WTC11 (cell line): ENCODE results near the gene NR3C2. TPM values are rescaled to one million over a fixed set of nuclear protein-coding genes. Genes with fewer than 3 reads are reported as not detected.

ENCODE experiments used
- ATAC-seq: fragments of 200-7000 bp; cut with Tn5 transposase; 2 replicates; pipeline ENCODE4 v1.10.0; 2021; ENCODE audit warnings: mild to moderate bottlenecking, moderate library complexity
- CTCF ChIA-PET: fragments of 300-600 bp; sonication (Branson Sonifier 250); formaldehyde crosslinking; loops from one replicate; lab custom pipeline; 2021; ENCODE audit warnings: antibody characterized with exemption; lab: Charles Lee
- POLR2A ChIA-PET: fragments of 350-600 bp; sonication (Branson Sonifier 250); formaldehyde crosslinking; loops from one replicate; lab custom pipeline; 2021; ENCODE audit warnings: antibody characterized with exemption; lab: Charles Lee
- DNase-seq: peaks from one replicate; pipeline ENCODE4 v3.0.0; 2021; ENCODE audit warnings: low spot score
- H3K27ac Mint-ChIP-seq: 2 replicates; pipeline ENCODE4 v1.8.0; 2021; ENCODE audit warnings: mixed read lengths
- H3K27me3 Mint-ChIP-seq: 2 replicates; pipeline ENCODE4 v1.8.0; 2021; ENCODE audit warnings: low read depth, mild to moderate bottlenecking, moderate library complexity, mixed read lengths
- H3K36me3 Mint-ChIP-seq: 2 replicates; pipeline ENCODE4 v1.8.0; 2021; ENCODE audit warnings: mixed read lengths
- H3K4me1 Mint-ChIP-seq: 2 replicates; pipeline ENCODE4 v1.8.0; 2022; ENCODE audit warnings: mixed read lengths
- H3K4me3 Mint-ChIP-seq: 2 replicates; pipeline ENCODE4 v1.8.0; 2021; ENCODE audit warnings: mild to moderate bottlenecking, moderate library complexity, mixed read lengths
- H3K9me3 Mint-ChIP-seq: 2 replicates; pipeline ENCODE4 v1.8.0; 2021; ENCODE audit warnings: mixed read lengths
- E2F5 ChIP-seq: sonication (generic); formaldehyde crosslinking; IDR thresholded peaks from 2 replicates; pipeline ENCODE4 v1.8.1; 2022; ENCODE audit warnings: mild to moderate bottlenecking, moderate library complexity, missing genetic modification reagents
- ELF4 ChIP-seq: sonication (generic); formaldehyde crosslinking; IDR thresholded peaks from 2 replicates; pipeline ENCODE4 v1.8.1; 2022; ENCODE audit warnings: low read depth, mild to moderate bottlenecking, moderate library complexity, missing genetic modification reagents
- ERG ChIP-seq: fragments of 250-450 bp; sonication (Bioruptor Pico); IDR thresholded peaks from 2 replicates; pipeline ENCODE4 v1.8.0; 2021; ENCODE audit warnings: mild to moderate bottlenecking
- ETV6 ChIP-seq: sonication (generic); formaldehyde crosslinking; IDR thresholded peaks from 2 replicates; pipeline ENCODE4 v1.8.1; 2022; ENCODE audit warnings: mild to moderate bottlenecking, missing genetic modification reagents
- GABPB1 ChIP-seq: sonication (generic); formaldehyde crosslinking; IDR thresholded peaks from 2 replicates; pipeline ENCODE4 v1.8.1; 2023; ENCODE audit warnings: mild to moderate bottlenecking, missing genetic modification reagents
- NFYB ChIP-seq: sonication (generic); formaldehyde crosslinking; conservative IDR thresholded peaks from 2 replicates; pipeline ENCODE4 v1.8.0; 2022; ENCODE audit warnings: low read depth, missing genetic modification reagents
- PRRX2 ChIP-seq: fragments of 250-450 bp; sonication (Bioruptor Pico); IDR thresholded peaks from 2 replicates; pipeline ENCODE4 v1.8.0; 2021; ENCODE audit warnings: mild to moderate bottlenecking
- SMAD3 ChIP-seq: sonication (generic); formaldehyde crosslinking; IDR thresholded peaks from 2 replicates; pipeline ENCODE4 v1.8.0; 2022; ENCODE audit warnings: missing genetic modification reagents, mild to moderate bottlenecking, borderline replicate concordance
- SMAD4 ChIP-seq: sonication (generic); formaldehyde crosslinking; IDR thresholded peaks from 2 replicates; pipeline ENCODE4 v1.8.0; 2022; ENCODE audit warnings: mild to moderate bottlenecking, missing genetic modification reagents
- TEAD4 ChIP-seq: sonication (generic); formaldehyde crosslinking; IDR thresholded peaks from 2 replicates; pipeline ENCODE4 v1.8.0; 2022; ENCODE audit warnings: mild to moderate bottlenecking, missing genetic modification reagents
- ZNF219 ChIP-seq: sonication (generic); formaldehyde crosslinking; IDR thresholded peaks from 2 replicates; pipeline ENCODE4 v1.8.0; 2023; ENCODE audit warnings: missing genetic modification reagents, mild to moderate bottlenecking, borderline replicate concordance
- ZNF423 ChIP-seq: fragments of 250-450 bp; sonication (Bioruptor Pico); IDR thresholded peaks from 2 replicates; pipeline ENCODE4 v2.1.2; 2022; ENCODE audit warnings: mild to moderate bottlenecking, moderate library complexity
- ZNF425 ChIP-seq: fragments of 250-450 bp; sonication (Bioruptor Pico); conservative IDR thresholded peaks from 2 replicates; pipeline ENCODE4 v1.9.0; 2021; ENCODE audit warnings: mild to moderate bottlenecking
- total RNA-seq: library from RNA; stranded (reverse); gene quantifications from 3 replicates; pipeline ENCODE4 v1.2.3, GENCODE V29; 2021
- TF ChIP-seq, protein P1 (sequence below): fragments of 250-450 bp; sonication (Bioruptor Pico); IDR thresholded peaks from 2 replicates; pipeline ENCODE4 v1.9.0; 2021; ENCODE audit warnings: mild to moderate bottlenecking
- TF ChIP-seq, protein P2 (sequence below): sonication (generic); formaldehyde crosslinking; IDR thresholded peaks from 2 replicates; pipeline ENCODE4 v1.8.0; 2023; ENCODE audit warnings: missing genetic modification reagents, mild to moderate bottlenecking, borderline replicate concordance
- TF ChIP-seq, protein P3 (sequence below): sonication (generic); formaldehyde crosslinking; IDR thresholded peaks from 2 replicates; pipeline ENCODE4 v1.8.1; 2023; ENCODE audit warnings: mild to moderate bottlenecking, moderate library complexity, missing genetic modification reagents

NR3C2 gene
- total RNA-seq, 1 experiment from 2014 or later = 2.8 TPM

GRCh38 chr4:148200960-148201359 lies 241.3 kb downstream of the NR3C2 start:
- no peak overlapping the region for H3K27ac Mint-ChIP-seq
- CTCF ChIA-PET = no interaction called here
- no peaks in the 10 kb centered on the region for H3K36me3 Mint-ChIP-seq
- H3K4me1 Mint-ChIP-seq = peaks cover 29% of the 10 kb centered on the region
- no peaks in the 10 kb centered on the region for H3K9me3 Mint-ChIP-seq
- POLR2A ChIA-PET = no interaction called here
- DNase-seq (no peak), ATAC-seq (no peak)
- H3K4me3 Mint-ChIP-seq = no peak overlapping the region
- H3K27me3 Mint-ChIP-seq = no peaks in the 10 kb centered on the region
- no peak for TF ChIP-seq ZNF425 (CRISPR knock-in tag)
- no peak for TF ChIP-seq ETV6
- TF ChIP-seq, protein P1, sequence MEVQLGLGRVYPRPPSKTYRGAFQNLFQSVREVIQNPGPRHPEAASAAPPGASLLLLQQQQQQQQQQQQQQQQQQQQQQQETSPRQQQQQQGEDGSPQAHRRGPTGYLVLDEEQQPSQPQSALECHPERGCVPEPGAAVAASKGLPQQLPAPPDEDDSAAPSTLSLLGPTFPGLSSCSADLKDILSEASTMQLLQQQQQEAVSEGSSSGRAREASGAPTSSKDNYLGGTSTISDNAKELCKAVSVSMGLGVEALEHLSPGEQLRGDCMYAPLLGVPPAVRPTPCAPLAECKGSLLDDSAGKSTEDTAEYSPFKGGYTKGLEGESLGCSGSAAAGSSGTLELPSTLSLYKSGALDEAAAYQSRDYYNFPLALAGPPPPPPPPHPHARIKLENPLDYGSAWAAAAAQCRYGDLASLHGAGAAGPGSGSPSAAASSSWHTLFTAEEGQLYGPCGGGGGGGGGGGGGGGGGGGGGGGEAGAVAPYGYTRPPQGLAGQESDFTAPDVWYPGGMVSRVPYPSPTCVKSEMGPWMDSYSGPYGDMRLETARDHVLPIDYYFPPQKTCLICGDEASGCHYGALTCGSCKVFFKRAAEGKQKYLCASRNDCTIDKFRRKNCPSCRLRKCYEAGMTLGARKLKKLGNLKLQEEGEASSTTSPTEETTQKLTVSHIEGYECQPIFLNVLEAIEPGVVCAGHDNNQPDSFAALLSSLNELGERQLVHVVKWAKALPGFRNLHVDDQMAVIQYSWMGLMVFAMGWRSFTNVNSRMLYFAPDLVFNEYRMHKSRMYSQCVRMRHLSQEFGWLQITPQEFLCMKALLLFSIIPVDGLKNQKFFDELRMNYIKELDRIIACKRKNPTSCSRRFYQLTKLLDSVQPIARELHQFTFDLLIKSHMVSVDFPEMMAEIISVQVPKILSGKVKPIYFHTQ (CRISPR knock-in tag) = no peak
- TF ChIP-seq NFYB (CRISPR knock-in tag) = no peak
- no peak for TF ChIP-seq PRRX2

- Mint-ChIP-seq H3K36me3 (no peaks in the 10 kb centered on the region), H3K4me1 (peaks cover 4% of the 10 kb centered on the region; the same call in 1 of the 2 replicates), H3K9me3 (no peaks in the 10 kb centered on the region), H3K4me3 (no peak overlapping the region), H3K27me3 (no peaks in the 10 kb centered on the region), H3K27ac (no peak overlapping the region)
- TF ChIP-seq SMAD4 (no peak), ZNF219 (CRISPR knock-in tag) (no peak), E2F5 (CRISPR knock-in tag) (no peak), ELF4 (CRISPR knock-in tag) (no peak), TEAD4 (CRISPR knock-in tag) (no peak), ZNF423 (CRISPR knock-in tag) (no peak), SMAD3 (CRISPR knock-in tag) (no peak), ERG (CRISPR knock-in tag) (no peak), ZNF425 (CRISPR knock-in tag) (no peak), GABPB1 (CRISPR knock-in tag) (no peak)
- TF ChIP-seq, protein P2, sequence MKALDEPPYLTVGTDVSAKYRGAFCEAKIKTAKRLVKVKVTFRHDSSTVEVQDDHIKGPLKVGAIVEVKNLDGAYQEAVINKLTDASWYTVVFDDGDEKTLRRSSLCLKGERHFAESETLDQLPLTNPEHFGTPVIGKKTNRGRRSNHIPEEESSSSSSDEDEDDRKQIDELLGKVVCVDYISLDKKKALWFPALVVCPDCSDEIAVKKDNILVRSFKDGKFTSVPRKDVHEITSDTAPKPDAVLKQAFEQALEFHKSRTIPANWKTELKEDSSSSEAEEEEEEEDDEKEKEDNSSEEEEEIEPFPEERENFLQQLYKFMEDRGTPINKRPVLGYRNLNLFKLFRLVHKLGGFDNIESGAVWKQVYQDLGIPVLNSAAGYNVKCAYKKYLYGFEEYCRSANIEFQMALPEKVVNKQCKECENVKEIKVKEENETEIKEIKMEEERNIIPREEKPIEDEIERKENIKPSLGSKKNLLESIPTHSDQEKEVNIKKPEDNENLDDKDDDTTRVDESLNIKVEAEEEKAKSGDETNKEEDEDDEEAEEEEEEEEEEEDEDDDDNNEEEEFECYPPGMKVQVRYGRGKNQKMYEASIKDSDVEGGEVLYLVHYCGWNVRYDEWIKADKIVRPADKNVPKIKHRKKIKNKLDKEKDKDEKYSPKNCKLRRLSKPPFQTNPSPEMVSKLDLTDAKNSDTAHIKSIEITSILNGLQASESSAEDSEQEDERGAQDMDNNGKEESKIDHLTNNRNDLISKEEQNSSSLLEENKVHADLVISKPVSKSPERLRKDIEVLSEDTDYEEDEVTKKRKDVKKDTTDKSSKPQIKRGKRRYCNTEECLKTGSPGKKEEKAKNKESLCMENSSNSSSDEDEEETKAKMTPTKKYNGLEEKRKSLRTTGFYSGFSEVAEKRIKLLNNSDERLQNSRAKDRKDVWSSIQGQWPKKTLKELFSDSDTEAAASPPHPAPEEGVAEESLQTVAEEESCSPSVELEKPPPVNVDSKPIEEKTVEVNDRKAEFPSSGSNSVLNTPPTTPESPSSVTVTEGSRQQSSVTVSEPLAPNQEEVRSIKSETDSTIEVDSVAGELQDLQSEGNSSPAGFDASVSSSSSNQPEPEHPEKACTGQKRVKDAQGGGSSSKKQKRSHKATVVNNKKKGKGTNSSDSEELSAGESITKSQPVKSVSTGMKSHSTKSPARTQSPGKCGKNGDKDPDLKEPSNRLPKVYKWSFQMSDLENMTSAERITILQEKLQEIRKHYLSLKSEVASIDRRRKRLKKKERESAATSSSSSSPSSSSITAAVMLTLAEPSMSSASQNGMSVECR (CRISPR knock-in tag) = no peak
- TF ChIP-seq, protein P3, sequence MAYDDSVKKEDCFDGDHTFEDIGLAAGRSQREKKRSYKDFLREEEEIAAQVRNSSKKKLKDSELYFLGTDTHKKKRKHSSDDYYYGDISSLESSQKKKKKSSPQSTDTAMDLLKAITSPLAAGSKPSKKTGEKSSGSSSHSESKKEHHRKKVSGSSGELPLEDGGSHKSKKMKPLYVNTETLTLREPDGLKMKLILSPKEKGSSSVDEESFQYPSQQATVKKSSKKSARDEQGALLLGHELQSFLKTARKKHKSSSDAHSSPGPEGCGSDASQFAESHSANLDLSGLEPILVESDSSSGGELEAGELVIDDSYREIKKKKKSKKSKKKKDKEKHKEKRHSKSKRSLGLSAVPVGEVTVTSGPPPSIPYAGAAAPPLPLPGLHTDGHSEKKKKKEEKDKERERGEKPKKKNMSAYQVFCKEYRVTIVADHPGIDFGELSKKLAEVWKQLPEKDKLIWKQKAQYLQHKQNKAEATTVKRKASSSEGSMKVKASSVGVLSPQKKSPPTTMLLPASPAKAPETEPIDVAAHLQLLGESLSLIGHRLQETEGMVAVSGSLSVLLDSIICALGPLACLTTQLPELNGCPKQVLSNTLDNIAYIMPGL (CRISPR knock-in tag) = no peak
- ATAC-seq = no peak
- no peak for DNase-seq
- POLR2A ChIA-PET = no interaction called here
- CTCF ChIA-PET = interaction anchor here (0.7 kb wide), 1 partner anchor 411 kb away, joined by 4 read pairs; no protein-coding TSS in a partner anchor
Measured at GRCh38 chr4:148196164-148196563, 246.1 kb downstream of the NR3C2 start.
